Osteoblast (primary cell): ENCODE results near the gene SNX9. TPM values are rescaled to one million over a fixed set of nuclear protein-coding genes. Genes with fewer than 3 reads are reported as not detected.
"Not testable (repeated sequence)": the region's sequence is repeated elsewhere in the genome, so short reads cannot be mapped to it uniquely, and the experiment has no call there.

ENCODE experiments used
- DNase-seq: peaks from one replicate; pipeline ENCODE4 v3.0.0; 2011; ENCODE audit warnings: low spot score, mixed read lengths; ENCODE audit not compliant: insufficient read length; ENCODE audit errors: missing footprints
- H2AFZ ChIP-seq: 2 replicates; pipeline ENCODE4 v1.6.0; 2011; ENCODE audit warnings: mild to moderate bottlenecking, low read length
- H3K27ac ChIP-seq: 2 replicates; pipeline ENCODE4 v1.5.1; 2011; ENCODE audit warnings: mild to moderate bottlenecking, low read depth, low read length, moderate library complexity
- H3K27me3 ChIP-seq: 2 replicates; pipeline ENCODE4 v1.6.0; 2012; ENCODE audit warnings: mild to moderate bottlenecking, control low read depth, inconsistent platforms, low read length, moderate library complexity; ENCODE audit not compliant: insufficient read depth
- H3K36me3 ChIP-seq: 2 replicates; pipeline ENCODE4 v1.5.1; 2011; ENCODE audit warnings: mild to moderate bottlenecking, low read length, control low read depth, moderate library complexity; ENCODE audit not compliant: insufficient read depth
- H3K4me1 ChIP-seq: 2 replicates; pipeline ENCODE4 v1.5.1; 2011; ENCODE audit warnings: mild to moderate bottlenecking, low read length, control low read depth, moderate library complexity; ENCODE audit not compliant: insufficient read depth
- H3K4me2 ChIP-seq: 2 replicates; pipeline ENCODE4 v1.6.0; 2011; ENCODE audit warnings: mild to moderate bottlenecking, low read length; ENCODE audit not compliant: insufficient read depth
- H3K4me3 ChIP-seq: fragments of 200-600 bp; sonication (generic); 3 replicates; pipeline ENCODE4 v1.5.1; 2012; ENCODE audit warnings: mild to moderate bottlenecking, low read length, inconsistent platforms; ENCODE audit not compliant: insufficient read depth
- H3K79me2 ChIP-seq: 2 replicates; pipeline ENCODE4 v1.6.0; 2012; ENCODE audit warnings: mild to moderate bottlenecking, low read length, control low read depth, inconsistent platforms; ENCODE audit not compliant: insufficient read depth
- H3K9me3 ChIP-seq: 2 replicates; pipeline ENCODE4 v1.5.1; 2011; ENCODE audit warnings: low read depth, low read length, control low read depth
- H4K20me1 ChIP-seq: 2 replicates; pipeline ENCODE4 v1.6.0; 2012; ENCODE audit warnings: mild to moderate bottlenecking, low read length, control low read depth; ENCODE audit not compliant: insufficient read depth
- total RNA-seq: library from RNA; depleted of rRNA; stranded (reverse); fragments of >200 nt; gene quantifications from 2 replicates; pipeline ENCODE4 v1.2.3, GENCODE V29; 2012
- TF ChIP-seq, protein P1 (sequence below): IDR thresholded peaks from 2 replicates; pipeline ENCODE4 v1.5.1; 2011; ENCODE audit warnings: mild to moderate bottlenecking, low read depth, low read length, moderate library complexity; ENCODE audit errors: extremely low read depth

The SNX9 gene
- total RNA-seq, 1 donor, result 147 TPM

DNA sequence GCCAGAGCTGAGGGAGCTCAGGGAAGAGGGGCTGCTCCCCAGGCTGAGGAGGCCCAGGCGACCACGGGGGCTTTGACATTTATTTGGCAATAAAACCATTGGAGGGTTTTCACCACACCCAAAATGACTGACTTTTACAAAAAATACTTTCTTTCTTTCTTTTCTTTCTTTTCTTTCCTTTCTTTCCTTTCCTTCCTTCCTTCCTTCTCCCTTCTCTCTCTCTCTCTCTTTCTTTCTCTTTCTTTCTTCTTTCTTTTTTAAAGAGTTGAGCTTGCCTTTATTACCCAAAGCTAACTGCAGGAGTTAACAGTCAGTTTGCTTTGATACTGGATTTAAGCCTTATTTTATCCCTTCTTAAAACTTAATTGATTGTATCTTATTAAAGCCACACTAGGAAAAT, 17.2 kb downstream of the SNX9 start:
- Histone ChIP-seq H3K27ac (peak overlapping the region; percentile 41), H3K9me3 (no peaks in the 10 kb centered on the region), H4K20me1 (peaks cover 53% of the 10 kb centered on the region), H3K79me2 (peaks cover 99% of the 10 kb centered on the region), H3K27me3 (no peaks in the 10 kb centered on the region), H3K4me3 (no peak overlapping the region), H3K4me1 (peaks cover 39% of the 10 kb centered on the region), H3K4me2 (peak overlapping the region; percentile 59), H2AFZ (no peak overlapping the region), H3K36me3 (no peaks in the 10 kb centered on the region)
- TF ChIP-seq, protein P1, sequence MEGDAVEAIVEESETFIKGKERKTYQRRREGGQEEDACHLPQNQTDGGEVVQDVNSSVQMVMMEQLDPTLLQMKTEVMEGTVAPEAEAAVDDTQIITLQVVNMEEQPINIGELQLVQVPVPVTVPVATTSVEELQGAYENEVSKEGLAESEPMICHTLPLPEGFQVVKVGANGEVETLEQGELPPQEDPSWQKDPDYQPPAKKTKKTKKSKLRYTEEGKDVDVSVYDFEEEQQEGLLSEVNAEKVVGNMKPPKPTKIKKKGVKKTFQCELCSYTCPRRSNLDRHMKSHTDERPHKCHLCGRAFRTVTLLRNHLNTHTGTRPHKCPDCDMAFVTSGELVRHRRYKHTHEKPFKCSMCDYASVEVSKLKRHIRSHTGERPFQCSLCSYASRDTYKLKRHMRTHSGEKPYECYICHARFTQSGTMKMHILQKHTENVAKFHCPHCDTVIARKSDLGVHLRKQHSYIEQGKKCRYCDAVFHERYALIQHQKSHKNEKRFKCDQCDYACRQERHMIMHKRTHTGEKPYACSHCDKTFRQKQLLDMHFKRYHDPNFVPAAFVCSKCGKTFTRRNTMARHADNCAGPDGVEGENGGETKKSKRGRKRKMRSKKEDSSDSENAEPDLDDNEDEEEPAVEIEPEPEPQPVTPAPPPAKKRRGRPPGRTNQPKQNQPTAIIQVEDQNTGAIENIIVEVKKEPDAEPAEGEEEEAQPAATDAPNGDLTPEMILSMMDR, result no peak
- DNase-seq, result no peak

GRCh38 chr6:157840776-157841175, 17.7 kb downstream of the SNX9 start:
- Histone ChIP-seq H3K9me3 (no peaks in the 10 kb centered on the region), H3K4me3 (peak overlapping the region; percentile 1), H3K79me2 (peaks cover 99% of the 10 kb centered on the region), H2AFZ (no peak overlapping the region), H3K27ac (peak overlapping the region; percentile 41), H3K27me3 (no peaks in the 10 kb centered on the region), H3K36me3 (no peaks in the 10 kb centered on the region), H3K4me2 (peak overlapping the region; percentile 59), H3K4me1 (peaks cover 44% of the 10 kb centered on the region), H4K20me1 (peaks cover 58% of the 10 kb centered on the region)
- TF ChIP-seq, protein P1, result no peak
- no peak for DNase-seq

- no peak for DNase-seq
- Histone ChIP-seq H3K79me2 (peaks cover 99% of the 10 kb centered on the region), H3K36me3 (no peaks in the 10 kb centered on the region), H3K27ac (peak overlapping the region; percentile 41), H3K4me1 (peaks cover 49% of the 10 kb centered on the region), H2AFZ (no peak overlapping the region), H3K9me3 (no peaks in the 10 kb centered on the region), H4K20me1 (peaks cover 58% of the 10 kb centered on the region), H3K4me3 (no peak overlapping the region), H3K27me3 (no peaks in the 10 kb centered on the region), H3K4me2 (peak overlapping the region; percentile 59)
- TF ChIP-seq, protein P1, result no peak
These were observed 18.3 kb downstream of the SNX9 start for GRCh38 chr6:157841211-157841840.

- Histone ChIP-seq H3K4me3 (no peak overlapping the region), H3K27ac (no peak overlapping the region), H3K27me3 (no peaks in the 10 kb centered on the region), H3K9me3 (no peaks in the 10 kb centered on the region), H4K20me1 (peaks cover 64% of the 10 kb centered on the region), H3K4me1 (peaks cover 50% of the 10 kb centered on the region), H2AFZ (no peak overlapping the region), H3K79me2 (peaks cover 99% of the 10 kb centered on the region), H3K4me2 (no peak overlapping the region), H3K36me3 (no peaks in the 10 kb centered on the region)
- TF ChIP-seq, protein P1, result no peak
- DNase-seq, result no peak
These were observed 19.2 kb downstream of the SNX9 start for GRCh38 chr6:157842212-157842611.

GRCh38 chr6:157844196-157844595, 21.1 kb downstream of the SNX9 start:
- H4K20me1 ChIP-seq, result peaks cover 70% of the 10 kb centered on the region
- not testable (repeated sequence) for H3K36me3 ChIP-seq, H2AFZ ChIP-seq, H3K27me3 ChIP-seq, H3K4me2 ChIP-seq, H3K4me3 ChIP-seq, H3K27ac ChIP-seq, DNase-seq, H3K9me3 ChIP-seq
- H3K79me2 ChIP-seq, result peaks cover 99% of the 10 kb centered on the region
- peaks cover 40% of the 10 kb centered on the region for H3K4me1 ChIP-seq
